Chondrocyte (in vitro differentiated cells): Measurements from ENCODE around the gene COA1. TPM values are rescaled to one million over a fixed set of nuclear protein-coding genes. Genes with fewer than 3 reads are reported as not detected.
A peak's percentile ranks its signal among the peaks of the same experiment; 100 is the strongest.

Source experiments
- DNase-seq: peaks from one replicate; pipeline ENCODE4 v3.0.0; 2021; ENCODE audit warnings: mixed read lengths, low spot score
- H3K27ac Mint-ChIP-seq: one replicate; pipeline ENCODE4 v1.8.0; 2021; ENCODE audit warnings: mild to moderate bottlenecking, moderate library complexity, mixed read lengths; ENCODE audit not compliant: unreplicated experiment
- H3K27me3 Mint-ChIP-seq: 2 replicates; pipeline ENCODE4 v1.8.0; 2021; ENCODE audit warnings: low read depth, mixed read lengths
- H3K36me3 Mint-ChIP-seq: 2 replicates; pipeline ENCODE4 v1.8.0; 2021; ENCODE audit warnings: low read depth, mixed read lengths
- H3K4me1 Mint-ChIP-seq: 2 replicates; pipeline ENCODE4 v1.8.0; 2021; ENCODE audit warnings: low read depth, mild to moderate bottlenecking, mixed read lengths
- H3K4me3 Mint-ChIP-seq: one replicate; pipeline ENCODE4 v1.8.0; 2021; ENCODE audit warnings: mild to moderate bottlenecking, moderate library complexity, mixed read lengths; ENCODE audit not compliant: unreplicated experiment
- H3K9me3 Mint-ChIP-seq: 2 replicates; pipeline ENCODE4 v1.8.0; 2021; ENCODE audit warnings: low read depth, mixed read lengths
- CTCF ChIP-seq: fragments of 200-600 bp; sonication (generic); IDR thresholded peaks from 2 replicates; pipeline ENCODE4 v1.5.0; 2021; ENCODE audit warnings: antibody characterized with exemption, mild to moderate bottlenecking, moderate library complexity
- total RNA-seq: library from RNA; stranded (reverse); gene quantifications from 3 replicates; pipeline ENCODE4 v1.2.1, GENCODE V29; 2021

Gene COA1
- total RNA-seq, 1 donor from 2014 or later, result 33.5 TPM

GRCh38 chr7:43761382-43761781 lies 32.1 kb upstream of the COA1 start:
- no peak for TF ChIP-seq CTCF
- DNase-seq, result no peak
- H3K27ac Mint-ChIP-seq, result no peak overlapping the region
- H3K4me3 Mint-ChIP-seq, result no peak overlapping the region
- H3K9me3 Mint-ChIP-seq, result no peaks in the 10 kb centered on the region
- peaks cover 49% of the 10 kb centered on the region for H3K4me1 Mint-ChIP-seq
- peaks cover 3% of the 10 kb centered on the region for H3K36me3 Mint-ChIP-seq
- H3K27me3 Mint-ChIP-seq, result no peaks in the 10 kb centered on the region

- no peaks in the 10 kb centered on the region for H3K27me3 Mint-ChIP-seq
- no peak for DNase-seq
- peaks cover 3% of the 10 kb centered on the region for H3K36me3 Mint-ChIP-seq
- H3K4me1 Mint-ChIP-seq, result peaks cover 52% of the 10 kb centered on the region
- H3K27ac Mint-ChIP-seq, result no peak overlapping the region
- H3K4me3 Mint-ChIP-seq, result no peak overlapping the region
- H3K9me3 Mint-ChIP-seq, result no peaks in the 10 kb centered on the region
- TF ChIP-seq CTCF, result no peak
These were observed 31.5 kb upstream of the COA1 start for GRCh38 chr7:43760861-43761260.

- DNase-seq, result no peak
- peak overlapping the region; percentile 82 for H3K27ac Mint-ChIP-seq
These were observed 29.7 kb upstream of the COA1 start for GRCh38 chr7:43758822-43759683.

GRCh38 chr7:43758029-43758821 lies 28.9 kb upstream of the COA1 start, which contains the start of gene BLVRA:
Gene BLVRA (plus strand): TSS chr7:43758680. CDS start chr7:43771159, 12,479 bp downstream.
- no peak for DNase-seq
- Mint-ChIP-seq H3K9me3 (no peaks in the 10 kb centered on the region), H3K4me1 (peaks cover 35% of the 10 kb centered on the region), H3K4me3 (peak within 1 kb of the TSS; percentile 79), H3K36me3 (peaks cover 3% of the 10 kb centered on the region), H3K27me3 (peaks cover 2% of the 10 kb centered on the region), H3K27ac (peak within 1 kb of the TSS; percentile 82)
- no peak for TF ChIP-seq CTCF

More at GRCh38 chr7:43758822-43759683, 29.7 kb upstream of the COA1 start:
- peaks cover 43% of the 10 kb centered on the region for H3K4me1 Mint-ChIP-seq
- no peak for TF ChIP-seq CTCF
- peak overlapping the region; percentile 79 for H3K4me3 Mint-ChIP-seq
- H3K9me3 Mint-ChIP-seq, result no peaks in the 10 kb centered on the region
- peaks cover 2% of the 10 kb centered on the region for H3K27me3 Mint-ChIP-seq
- peaks cover 3% of the 10 kb centered on the region for H3K36me3 Mint-ChIP-seq

DNA sequence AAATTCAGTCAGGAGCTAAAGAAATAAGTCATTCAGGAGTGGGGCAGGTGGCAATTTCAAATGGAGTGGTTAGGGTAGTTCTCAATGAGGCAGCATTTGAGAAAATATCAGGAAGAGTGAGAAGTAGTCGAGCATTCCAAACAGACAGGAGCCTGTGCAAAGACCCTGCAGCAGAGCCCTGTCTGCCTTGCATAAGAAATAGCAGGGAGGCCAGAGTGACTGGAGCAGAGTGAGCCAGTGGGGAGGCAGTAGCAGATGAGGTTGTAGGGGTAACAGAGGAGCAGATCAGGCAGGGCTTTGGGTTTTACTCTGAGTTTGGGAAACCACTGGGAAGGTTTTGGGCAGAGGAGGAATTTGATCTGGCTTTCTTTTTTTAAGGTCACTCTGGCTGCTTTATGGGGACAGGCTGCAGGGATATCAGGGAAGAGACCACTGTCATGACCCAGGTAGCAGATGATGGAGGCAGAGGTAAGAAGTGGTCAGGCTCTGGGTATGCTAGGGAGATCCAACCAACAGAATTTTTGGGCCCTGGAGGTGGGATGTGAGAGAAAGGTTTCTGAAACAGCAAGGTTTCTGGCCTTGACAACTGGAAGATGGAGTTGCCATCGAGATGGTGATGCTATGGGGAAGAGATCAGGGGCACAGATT lies 27.9 kb upstream of the COA1 start:
- H3K4me3 Mint-ChIP-seq, result peak overlapping the region; percentile 23
- no peak for TF ChIP-seq CTCF
- H3K36me3 Mint-ChIP-seq, result peaks cover 4% of the 10 kb centered on the region
- peak overlapping the region; percentile 69 for H3K27ac Mint-ChIP-seq
- peaks cover 4% of the 10 kb centered on the region for H3K27me3 Mint-ChIP-seq
- no peaks in the 10 kb centered on the region for H3K9me3 Mint-ChIP-seq
- no peak for DNase-seq
- H3K4me1 Mint-ChIP-seq, result peaks cover 30% of the 10 kb centered on the region
